SJSA1 (cell line): ENCODE results near the gene FZD4. TPM values are rescaled to one million over a fixed set of nuclear protein-coding genes. Genes with fewer than 3 reads are reported as not detected.
"Not testable (repeated sequence)": the region's sequence is repeated elsewhere in the genome, so short reads cannot be mapped to it uniquely, and the experiment has no call there.

ENCODE experiments used
- DNase-seq, 2 experiments: peaks; one replicate each; pipeline ENCODE4 v3.0.0-alpha.2; 2015 to 2020; ENCODE audit warnings: low spot score in 2 of 2, low read depth in 1 of 2
- H3K27ac ChIP-seq: fragments of 250-450 bp; sonication (Bioruptor Pico); 2 replicates; pipeline ENCODE4 v1.5.1; 2020; ENCODE audit warnings: mild to moderate bottlenecking, moderate library complexity
- H3K27me3 ChIP-seq: fragments of 250-450 bp; sonication (Bioruptor Pico); replicated peaks from 2 replicates; pipeline ENCODE4 v1.5.1; 2020; ENCODE audit warnings: mild to moderate bottlenecking, moderate library complexity
- H3K36me3 ChIP-seq: fragments of 250-450 bp; sonication (Bioruptor Pico); 2 replicates; pipeline ENCODE4 v1.5.1; 2020; ENCODE audit warnings: mild to moderate bottlenecking
- H3K4me1 ChIP-seq: fragments of 250-450 bp; sonication (Bioruptor Pico); replicated peaks from 2 replicates; pipeline ENCODE4 v1.6.1; 2021; ENCODE audit warnings: mild to moderate bottlenecking
- H3K4me3 ChIP-seq: fragments of 250-450 bp; sonication (Bioruptor Pico); 2 replicates; pipeline ENCODE4 v1.5.1; 2020; ENCODE audit warnings: mild to moderate bottlenecking
- H3K9me3 ChIP-seq: fragments of 250-450 bp; sonication (Bioruptor Pico); replicated peaks from 2 replicates; pipeline ENCODE4 v1.5.1; 2020; ENCODE audit warnings: mild to moderate bottlenecking
- total RNA-seq: library from RNA; depleted of rRNA; stranded (reverse); fragments of >200 nt; shearing (Covaris generic); gene quantifications from 2 replicates; pipeline ENCODE4 v1.2.3, GENCODE V29; 2014

The FZD4 gene
- total RNA-seq, 1 experiment from 2014 or later, result 1.6 TPM

DNA sequence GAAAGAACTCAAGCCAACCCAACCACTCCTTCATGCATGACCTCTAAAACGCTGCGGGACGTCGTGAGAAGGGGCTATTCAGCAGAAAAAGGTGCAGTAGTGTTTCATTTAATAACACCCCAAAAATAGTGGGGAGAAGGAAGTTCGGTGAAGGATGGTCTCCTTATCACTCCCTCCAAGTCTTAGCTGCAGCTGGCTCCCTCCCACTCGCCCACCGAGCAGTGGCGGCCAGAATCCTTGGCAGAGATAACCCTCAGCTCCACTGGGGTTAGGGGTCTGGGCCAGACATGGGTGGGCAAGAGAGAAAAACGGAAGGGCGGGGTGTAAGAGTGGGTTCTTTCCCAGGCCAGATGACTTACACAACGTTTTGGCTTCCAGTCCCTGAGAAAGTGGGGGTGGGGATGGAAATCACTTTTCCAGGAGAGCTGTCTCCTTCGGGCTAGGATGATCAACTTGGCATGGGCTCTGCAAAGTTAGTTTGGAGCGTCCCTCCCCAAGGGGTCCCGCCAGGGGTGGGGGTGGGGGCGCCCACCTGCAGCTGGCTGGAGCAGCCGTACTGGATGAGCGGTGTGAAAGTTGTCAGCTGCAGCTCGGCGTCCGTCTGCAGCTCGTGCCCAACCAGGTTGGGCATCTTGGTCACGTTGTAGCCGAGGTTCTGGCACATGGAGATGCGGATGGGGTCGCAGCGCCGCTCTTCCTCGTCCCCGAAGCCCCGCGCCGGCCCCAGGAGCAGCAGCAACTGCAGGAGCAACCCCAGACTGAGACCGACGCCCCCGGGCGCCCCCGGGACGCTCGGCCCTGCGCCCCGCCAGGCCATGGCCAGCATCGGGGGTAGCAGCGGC, 705 bp downstream of the FZD4 start:
- Histone ChIP-seq H3K4me1 (peaks cover 18% of the 10 kb centered on the region), H3K27me3 (no peaks in the 10 kb centered on the region), H3K27ac (no peak overlapping the region), H3K36me3 (0 out of 2 replicates have a peak, but pooled peaks cover 2% of the 10 kb centered on the region), H3K9me3 (no peaks in the 10 kb centered on the region), H3K4me3 (peak overlapping the region; percentile 74)
- no peak for DNase-seq

- Histone ChIP-seq H3K4me1 (peaks cover 18% of the 10 kb centered on the region), H3K9me3 (no peaks in the 10 kb centered on the region), H3K27me3 (no peaks in the 10 kb centered on the region), H3K4me3 (no peak overlapping the region), H3K36me3 (0 out of 2 replicates have a peak, but pooled peaks cover 2% of the 10 kb centered on the region), H3K27ac (no peak overlapping the region)
- DNase-seq, result no peak
Measured at GRCh38 chr11:86952221-86952875, 2.8 kb downstream of the FZD4 start.

- Histone ChIP-seq H3K27me3 (no peaks in the 10 kb centered on the region), H3K36me3 (0 out of 2 replicates have a peak, but pooled peaks cover 2% of the 10 kb centered on the region), H3K4me3 (no peak overlapping the region), H3K27ac (no peak overlapping the region), H3K4me1 (peaks cover 18% of the 10 kb centered on the region), H3K9me3 (no peaks in the 10 kb centered on the region)
- DNase-seq, result no peak
Measured at GRCh38 chr11:86951706-86952105, 3.5 kb downstream of the FZD4 start.

GRCh38 chr11:86950661-86950995, 4.6 kb downstream of the FZD4 start:
- H3K4me3 ChIP-seq, result no peak overlapping the region
- H3K4me1 ChIP-seq, result peaks cover 18% of the 10 kb centered on the region
- H3K9me3 ChIP-seq, result no peaks in the 10 kb centered on the region
- no peak for DNase-seq
- H3K27ac ChIP-seq, result no peak overlapping the region
- no peaks in the 10 kb centered on the region for H3K27me3 ChIP-seq
- 0 out of 2 replicates have a peak, but pooled peaks cover 2% of the 10 kb centered on the region for H3K36me3 ChIP-seq

- Histone ChIP-seq H3K9me3 (no peaks in the 10 kb centered on the region), H3K27me3 (no peaks in the 10 kb centered on the region), H3K36me3 (0 out of 2 replicates have a peak, but pooled peaks cover 2% of the 10 kb centered on the region), H3K4me1 (peaks cover 18% of the 10 kb centered on the region), H3K27ac (no peak overlapping the region), H3K4me3 (no peak overlapping the region)
- DNase-seq, result no peak
Measured at GRCh38 chr11:86949995-86950660, 5.1 kb downstream of the FZD4 start.

DNA sequence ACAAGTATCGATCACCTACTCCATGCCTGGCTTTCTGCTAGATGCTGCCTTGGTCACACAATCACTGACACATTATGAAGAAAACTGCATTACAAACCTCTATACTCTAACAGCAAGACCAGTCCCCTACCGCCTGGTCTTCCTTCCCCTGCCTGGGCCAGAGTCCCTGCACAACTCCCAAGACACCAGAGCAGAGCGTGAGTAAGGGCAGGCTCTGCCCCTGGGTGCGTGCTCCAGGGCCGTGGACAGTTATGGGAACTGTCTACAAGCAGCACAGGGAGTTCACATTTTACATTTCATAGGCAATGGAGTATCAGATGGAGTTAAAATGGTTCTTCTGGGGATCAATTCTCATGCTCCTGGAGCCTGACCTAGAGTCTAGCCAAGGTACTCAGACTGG, 6.5 kb downstream of the FZD4 start:
- Histone ChIP-seq H3K9me3 (no peaks in the 10 kb centered on the region), H3K27me3 (no peaks in the 10 kb centered on the region), H3K36me3 (no peaks in the 10 kb centered on the region), H3K4me1 (peaks cover 8% of the 10 kb centered on the region), H3K4me3 (no peak overlapping the region), H3K27ac (no peak overlapping the region)
- no peak for DNase-seq

- Histone ChIP-seq H3K27ac (no peak overlapping the region), H3K4me3 (no peak overlapping the region), H3K4me1 (peaks cover 8% of the 10 kb centered on the region), H3K9me3 (no peaks in the 10 kb centered on the region), H3K36me3 (no peaks in the 10 kb centered on the region), H3K27me3 (no peaks in the 10 kb centered on the region)
- no peak for DNase-seq
Measured at GRCh38 chr11:86947541-86947940, 7.7 kb downstream of the FZD4 start.

- not testable (repeated sequence) for H3K27ac ChIP-seq, H3K36me3 ChIP-seq, H3K4me3 ChIP-seq, H3K27me3 ChIP-seq, DNase-seq, H3K9me3 ChIP-seq, H3K4me1 ChIP-seq
Measured at GRCh38 chr11:86943505-86943904, 11.7 kb downstream of the FZD4 start.

GRCh38 chr11:86941871-86942599, 13.2 kb downstream of the FZD4 start:
- H3K4me1 ChIP-seq, result no peaks in the 10 kb centered on the region
- no peaks in the 10 kb centered on the region for H3K9me3 ChIP-seq
- no peaks in the 10 kb centered on the region for H3K27me3 ChIP-seq
- H3K4me3 ChIP-seq, result no peak overlapping the region
- no peak overlapping the region for H3K27ac ChIP-seq
- H3K36me3 ChIP-seq, result no peaks in the 10 kb centered on the region
- DNase-seq, result no peak

- H3K4me3 ChIP-seq, result no peak overlapping the region
- H3K9me3 ChIP-seq, result no peaks in the 10 kb centered on the region
- no peaks in the 10 kb centered on the region for H3K36me3 ChIP-seq
- H3K27ac ChIP-seq, result no peak overlapping the region
- no peaks in the 10 kb centered on the region for H3K27me3 ChIP-seq
- no peaks in the 10 kb centered on the region for H3K4me1 ChIP-seq
- DNase-seq, result no peak
Measured at GRCh38 chr11:86941077-86941870, 13.9 kb downstream of the FZD4 start.

GRCh38 chr11:86940122-86940777, 14.9 kb downstream of the FZD4 start:
- DNase-seq, result no peak
- no peak overlapping the region for H3K4me3 ChIP-seq
- H3K27me3 ChIP-seq, result no peaks in the 10 kb centered on the region

GRCh38 chr11:86938900-86939880, 16.0 kb downstream of the FZD4 start:
- Histone ChIP-seq H3K27me3 (no peaks in the 10 kb centered on the region), H3K36me3 (no peaks in the 10 kb centered on the region), H3K4me1 (no peaks in the 10 kb centered on the region), H3K27ac (no peak overlapping the region), H3K4me3 (no peak overlapping the region), H3K9me3 (no peaks in the 10 kb centered on the region)
- DNase-seq, result peak in 1 of 2 experiments; percentile 6

More at GRCh38 chr11:86940122-86940777, 14.9 kb downstream of the FZD4 start:
- Histone ChIP-seq H3K36me3 (no peaks in the 10 kb centered on the region), H3K27ac (no peak overlapping the region), H3K9me3 (no peaks in the 10 kb centered on the region), H3K4me1 (no peaks in the 10 kb centered on the region)
